HG02973 (cell line): Measurements from ENCODE around the gene MTFR2.

ENCODE experiments used
- ATAC-seq: cut with Tn5 transposase; IDR thresholded peaks from one replicate; pipeline ENCODE4 v1.9.1; 2021; ENCODE audit warnings: moderate library complexity; ENCODE audit not compliant: unreplicated experiment

Gene MTFR2

DNA sequence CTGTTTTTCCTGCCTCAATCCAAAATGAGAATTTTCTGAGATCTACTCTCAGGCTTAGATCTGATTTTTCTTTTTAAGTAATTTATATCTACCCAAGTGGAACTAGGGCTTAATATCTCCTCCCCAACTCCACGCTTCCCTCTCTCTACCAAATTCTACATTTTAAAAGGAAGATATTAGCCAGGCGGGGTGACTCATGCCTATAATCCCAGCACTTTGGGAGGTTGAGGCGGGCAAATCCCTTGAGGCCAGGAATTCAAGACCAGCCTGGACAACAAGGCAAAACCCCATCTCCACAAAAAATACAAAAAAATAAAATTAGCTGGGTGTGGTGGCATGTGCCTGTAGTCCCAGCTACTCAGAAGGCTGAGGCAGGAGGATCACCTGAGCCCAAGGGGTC, 61.0 kb downstream of the MTFR2 start:
- ATAC-seq: no peak

DNA sequence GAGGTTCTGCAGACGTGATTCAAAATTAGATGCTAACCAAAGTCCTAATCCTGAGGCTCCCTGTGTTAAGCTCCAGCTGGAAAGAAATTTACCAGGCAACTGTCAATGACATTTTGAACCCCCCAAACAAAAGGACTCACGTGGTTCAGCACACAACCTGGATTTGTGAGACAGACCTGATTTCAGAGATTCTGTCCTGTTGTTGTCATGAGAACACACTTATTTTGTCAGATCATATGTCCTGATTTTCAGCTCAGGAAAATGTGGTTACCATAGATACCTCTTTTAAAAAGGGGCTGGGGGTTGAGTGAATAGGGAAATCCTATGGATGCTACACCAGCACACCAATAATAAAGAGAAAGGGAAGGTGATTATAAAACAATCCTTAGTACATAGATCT, 61.6 kb downstream of the MTFR2 start:
- no peak for ATAC-seq

DNA sequence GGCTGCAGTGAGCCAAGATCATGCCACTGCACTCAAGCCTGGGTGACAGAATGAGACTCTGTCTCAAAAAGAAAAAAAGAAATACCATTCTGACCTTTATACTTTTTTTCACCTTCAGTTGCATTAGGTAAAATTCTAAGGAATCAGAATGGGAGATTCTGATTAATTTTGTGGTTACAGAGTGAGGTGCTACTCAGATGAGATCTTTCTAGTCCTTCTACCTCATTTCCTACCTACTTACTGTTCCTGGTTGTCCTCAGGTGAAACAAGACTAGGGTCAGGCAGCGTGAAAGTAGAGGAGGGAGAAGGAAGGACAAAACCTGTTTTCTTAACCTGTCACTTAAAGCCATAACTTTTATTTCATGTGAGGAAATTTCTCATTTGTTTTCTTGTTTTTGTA, 63.7 kb downstream of the MTFR2 start:
- no peak for ATAC-seq

DNA sequence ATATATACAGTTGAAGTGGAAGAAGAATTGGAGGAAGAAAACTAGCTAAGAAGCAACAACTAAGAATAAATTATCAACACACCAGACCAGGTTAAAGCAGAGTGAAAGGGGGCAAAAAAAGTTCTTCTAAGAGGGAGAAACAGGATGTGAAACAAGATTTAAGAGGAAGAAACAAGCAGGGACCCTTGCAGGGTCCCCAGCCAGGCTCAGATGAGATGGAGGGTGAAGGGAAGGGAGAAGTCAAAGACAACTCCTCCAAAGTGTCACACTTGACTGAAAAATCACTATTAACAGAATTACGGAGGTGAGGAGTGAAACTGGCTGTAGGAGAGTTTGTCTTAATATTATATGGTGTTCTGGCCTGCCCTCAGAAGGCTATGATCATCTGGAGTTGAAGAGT, 65.4 kb downstream of the MTFR2 start:
- ATAC-seq: no peak

DNA sequence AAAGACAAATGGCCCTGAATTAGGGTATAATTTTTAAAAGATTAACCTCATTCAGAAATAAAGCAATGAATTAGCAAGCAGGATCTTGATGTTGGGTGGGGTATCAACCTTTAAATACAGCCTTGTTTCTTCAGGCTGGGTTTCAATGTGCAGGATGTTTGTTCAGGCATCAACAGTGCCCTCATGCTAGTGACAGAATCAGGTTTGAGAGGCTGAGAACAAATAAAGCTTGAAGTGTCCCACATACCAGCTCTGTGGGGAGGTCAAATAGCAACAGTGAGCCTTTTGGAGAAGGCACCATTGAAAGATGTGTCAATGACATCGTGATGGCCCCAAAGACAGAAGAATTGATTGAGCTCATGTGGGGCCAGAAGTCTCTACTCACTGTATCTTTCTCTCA, 68.2 kb downstream of the MTFR2 start:
- ATAC-seq: no peak

DNA sequence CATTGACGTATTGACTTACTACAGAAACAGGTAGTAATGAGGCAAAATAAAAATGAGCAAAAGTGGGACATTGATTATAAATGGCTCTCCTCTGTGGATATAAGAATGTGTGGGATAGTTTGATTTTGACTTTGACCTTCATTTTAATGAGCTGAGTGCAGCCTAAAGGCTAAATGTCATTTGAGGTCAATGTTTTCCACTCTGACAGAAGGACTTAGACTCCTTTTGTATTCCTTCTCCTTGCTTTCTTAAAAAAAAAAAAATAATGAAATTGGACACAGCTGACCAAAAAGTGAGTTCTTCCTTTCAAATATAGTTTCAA, 68.6 kb downstream of the MTFR2 start:
- no peak for ATAC-seq
